Thoracic aorta (tissue), 2 donors: Measurements from ENCODE around the gene CDK5RAP2. TPM values are rescaled to one million over a fixed set of nuclear protein-coding genes. Genes with fewer than 3 reads are reported as not detected.
A peak's percentile ranks its signal among the peaks of the same experiment; 100 is the strongest.

Experiments
- ATAC-seq: fragments of 150-250 bp; one replicate; pipeline ENCODE4 v1.8.0; 2017; ENCODE audit warnings: low read depth; ENCODE audit not compliant: insufficient number of reproducible peaks, low FRiP score
- DNase-seq: peaks from one replicate; pipeline ENCODE4 v3.0.0-alpha.2; 2020; ENCODE audit warnings: low spot score
- H3K27ac ChIP-seq, 2 donors: fragments of 200-600 bp; sonication (generic); 1 replicate in 1 of 2; 2 replicates in 1 of 2; pipeline ENCODE4 v1.5.1; 2016; ENCODE audit warnings: mild to moderate bottlenecking in 2 of 2, moderate library complexity in 2 of 2
- H3K27me3 ChIP-seq: fragments of 200-600 bp; sonication (generic); replicated peaks from 2 replicates; pipeline ENCODE4 v1.6.0; 2016; ENCODE audit warnings: mild to moderate bottlenecking; ENCODE audit not compliant: insufficient read depth
- H3K36me3 ChIP-seq: fragments of 200-600 bp; sonication (generic); one replicate; pipeline ENCODE4 v1.5.1; 2016
- H3K4me1 ChIP-seq, 2 donors: fragments of 200-600 bp; sonication (generic); 1 replicate in 1 of 2; 2 replicates in 1 of 2; pipeline versions ENCODE4 v1.5.1 to v1.6.0; 2016; ENCODE audit warnings: low read depth in 2 of 2, mild to moderate bottlenecking in 1 of 2; ENCODE audit not compliant: control insufficient read depth in 1 of 2
- H3K4me3 ChIP-seq: fragments of 200-600 bp; sonication (generic); 2 replicates; pipeline ENCODE4 v1.5.1; 2016; ENCODE audit warnings: mild to moderate bottlenecking
- H3K9me3 ChIP-seq: fragments of 200-600 bp; sonication (generic); 2 replicates; pipeline ENCODE4 v1.5.1; 2016
- total RNA-seq, 2 donors: library from RNA; depleted of rRNA; stranded (reverse); fragments of >200 nt; gene quantifications; one replicate each; pipeline versions ENCODE4 v1.1.0 to v1.2.3, GENCODE V29; 2016
- TF ChIP-seq, protein P1 (sequence below): fragments of 200-600 bp; sonication (generic); IDR thresholded peaks from one replicate; pipeline ENCODE4 v1.5.1; 2019; ENCODE audit warnings: antibody characterized with exemption

The CDK5RAP2 gene
- total RNA-seq, 2 donors from 2014 or later = 67.8 to 132 TPM

DNA sequence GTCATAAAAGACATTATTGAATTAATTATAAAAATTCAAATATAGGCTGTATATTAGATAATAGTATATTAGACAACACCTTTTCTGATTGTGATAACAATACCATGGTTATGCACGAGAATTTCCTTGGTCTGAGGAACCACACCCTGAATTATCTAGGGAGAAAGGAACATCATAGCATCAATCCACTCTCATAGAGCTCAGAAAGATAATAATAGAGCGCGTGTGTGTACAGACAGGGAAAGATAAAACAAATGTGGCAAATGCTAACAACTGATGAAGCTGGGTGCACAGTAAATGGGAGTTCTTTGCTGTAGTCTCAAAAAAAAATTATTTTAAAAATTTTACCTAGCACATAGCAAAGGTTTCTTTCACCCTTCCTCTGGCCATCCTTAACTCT is 143.5 kb downstream of the CDK5RAP2 start:
- Histone ChIP-seq H3K9me3 (no peaks in the 10 kb centered on the region), H3K4me1 (peaks cover 16 to 56% of the 10 kb centered on the region in 2 donors), H3K27ac (no peak overlapping the region), H3K27me3 (no peaks in the 10 kb centered on the region), H3K36me3 (peaks cover 16% of the 10 kb centered on the region), H3K4me3 (no peak overlapping the region)
- DNase-seq = no peak
- TF ChIP-seq, protein P1, sequence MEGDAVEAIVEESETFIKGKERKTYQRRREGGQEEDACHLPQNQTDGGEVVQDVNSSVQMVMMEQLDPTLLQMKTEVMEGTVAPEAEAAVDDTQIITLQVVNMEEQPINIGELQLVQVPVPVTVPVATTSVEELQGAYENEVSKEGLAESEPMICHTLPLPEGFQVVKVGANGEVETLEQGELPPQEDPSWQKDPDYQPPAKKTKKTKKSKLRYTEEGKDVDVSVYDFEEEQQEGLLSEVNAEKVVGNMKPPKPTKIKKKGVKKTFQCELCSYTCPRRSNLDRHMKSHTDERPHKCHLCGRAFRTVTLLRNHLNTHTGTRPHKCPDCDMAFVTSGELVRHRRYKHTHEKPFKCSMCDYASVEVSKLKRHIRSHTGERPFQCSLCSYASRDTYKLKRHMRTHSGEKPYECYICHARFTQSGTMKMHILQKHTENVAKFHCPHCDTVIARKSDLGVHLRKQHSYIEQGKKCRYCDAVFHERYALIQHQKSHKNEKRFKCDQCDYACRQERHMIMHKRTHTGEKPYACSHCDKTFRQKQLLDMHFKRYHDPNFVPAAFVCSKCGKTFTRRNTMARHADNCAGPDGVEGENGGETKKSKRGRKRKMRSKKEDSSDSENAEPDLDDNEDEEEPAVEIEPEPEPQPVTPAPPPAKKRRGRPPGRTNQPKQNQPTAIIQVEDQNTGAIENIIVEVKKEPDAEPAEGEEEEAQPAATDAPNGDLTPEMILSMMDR = no peak
- no peak for ATAC-seq

DNA sequence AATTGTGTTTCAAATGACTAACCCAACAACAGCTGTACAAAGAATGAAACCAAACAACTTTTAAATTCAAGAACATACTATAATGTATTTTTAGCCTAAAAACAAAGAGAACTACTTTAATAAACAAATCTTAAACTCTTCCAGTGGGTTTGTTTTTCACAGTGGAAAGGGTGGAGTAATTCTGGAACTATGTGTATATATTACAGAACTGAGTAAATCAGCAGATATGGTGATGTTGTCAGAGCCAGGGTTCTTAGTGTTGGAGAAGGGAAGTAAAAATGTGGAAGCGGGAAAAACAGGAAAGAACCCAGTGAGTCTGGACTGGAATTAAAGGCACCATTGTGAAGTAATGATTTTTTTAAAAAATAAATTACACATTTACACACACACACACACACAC is 144.9 kb downstream of the CDK5RAP2 start:
- Histone ChIP-seq H3K4me3 (no peak overlapping the region), H3K36me3 (peaks cover 16% of the 10 kb centered on the region), H3K9me3 (no peaks in the 10 kb centered on the region), H3K27me3 (no peaks in the 10 kb centered on the region), H3K4me1 (peaks cover 16 to 48% of the 10 kb centered on the region in 2 donors), H3K27ac (no peak overlapping the region)
- ATAC-seq (no peak), DNase-seq (no peak)
- TF ChIP-seq, protein P1 = no peak

DNA sequence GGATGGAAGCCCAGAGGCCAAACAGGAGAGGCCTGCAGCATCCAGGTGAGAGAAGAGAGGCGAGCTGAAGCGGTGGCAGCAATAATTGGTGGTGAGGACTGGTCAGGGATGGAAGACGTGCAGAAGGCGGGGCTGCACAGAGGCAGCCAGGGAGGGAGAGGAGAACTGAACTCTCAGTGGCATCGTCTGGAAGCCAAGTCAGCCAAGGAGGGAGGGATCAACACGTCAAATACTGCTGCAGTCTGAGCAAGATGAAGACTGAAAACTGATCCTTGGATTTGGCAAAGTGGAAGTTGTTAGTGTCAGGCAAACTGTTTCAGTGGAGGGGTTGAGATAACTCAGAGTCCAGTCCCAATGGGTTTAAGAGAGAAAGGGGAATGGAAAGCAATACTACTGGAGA is 145.4 kb downstream of the CDK5RAP2 start:
- Histone ChIP-seq H3K36me3 (peaks cover 14% of the 10 kb centered on the region), H3K4me3 (no peak overlapping the region), H3K27me3 (no peaks in the 10 kb centered on the region), H3K9me3 (no peaks in the 10 kb centered on the region), H3K4me1 (peaks cover 16 to 44% of the 10 kb centered on the region in 2 donors), H3K27ac (peak overlapping the region in 1 of 2 donors; percentile 27)
- DNase-seq (no peak), ATAC-seq (no peak)
- TF ChIP-seq, protein P1 = no peak

DNA sequence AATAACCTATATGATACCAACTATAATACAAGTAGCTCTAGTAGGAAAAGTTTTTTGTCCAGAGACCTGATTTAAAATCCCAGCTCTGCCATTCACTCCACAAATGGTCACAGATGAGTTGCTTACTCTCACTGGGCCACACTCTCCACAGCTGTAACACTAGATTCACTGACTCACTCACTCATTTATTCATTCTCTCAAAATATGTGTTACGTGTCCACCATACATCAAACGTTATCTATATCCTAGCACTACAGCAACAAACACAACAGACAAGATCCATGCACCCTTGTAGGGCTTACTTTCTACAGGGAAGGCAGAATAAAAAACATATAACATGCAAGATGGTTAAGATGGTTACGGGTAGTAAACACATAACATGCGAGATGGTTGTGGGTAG is 146.3 kb downstream of the CDK5RAP2 start:
- H3K27ac ChIP-seq = no peak overlapping the region
- ATAC-seq = no peak
- H3K4me3 ChIP-seq = no peak overlapping the region
- no peak for DNase-seq
- H3K36me3 ChIP-seq = peaks cover 6% of the 10 kb centered on the region
- H3K4me1 ChIP-seq = peaks cover 16 to 40% of the 10 kb centered on the region in 2 donors
- H3K27me3 ChIP-seq = no peaks in the 10 kb centered on the region
- TF ChIP-seq, protein P1 = no peak
- no peaks in the 10 kb centered on the region for H3K9me3 ChIP-seq

DNA sequence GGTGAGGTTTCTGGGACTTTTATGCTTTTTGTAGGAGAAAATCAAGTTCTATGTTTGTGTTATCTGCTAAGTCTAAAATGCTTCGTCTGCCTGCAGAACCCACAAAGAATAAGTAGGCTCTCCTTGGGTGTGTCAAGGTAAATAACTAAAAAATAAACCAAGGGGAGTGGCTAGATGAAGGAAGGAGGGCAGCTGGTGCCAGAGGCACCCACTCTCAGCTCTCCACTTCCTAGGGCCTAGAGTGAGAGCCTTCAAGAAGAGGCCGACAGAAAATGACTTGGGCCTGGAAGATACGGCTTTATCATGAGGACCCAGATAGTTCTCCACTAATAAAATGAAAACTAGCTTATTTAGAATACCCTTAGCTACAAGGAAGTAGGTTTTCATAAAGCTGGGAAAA is 147.4 kb downstream of the CDK5RAP2 start:
- TF ChIP-seq, protein P1 = no peak
- DNase-seq (no peak), ATAC-seq (no peak)
- Histone ChIP-seq H3K27ac (no peak overlapping the region), H3K9me3 (no peaks in the 10 kb centered on the region), H3K36me3 (peaks cover 5% of the 10 kb centered on the region), H3K4me1 (peaks cover 14 to 29% of the 10 kb centered on the region in 2 donors), H3K4me3 (no peak overlapping the region), H3K27me3 (no peaks in the 10 kb centered on the region)
